ENCODE measurements around the gene BCL2L11. TPM values are rescaled to one million over a fixed set of nuclear protein-coding genes. Genes with fewer than 3 reads are reported as not detected.

Gene BCL2L11
- total RNA-seq, 1 experiment from 2014 or later = 12.6 TPM

DNA sequence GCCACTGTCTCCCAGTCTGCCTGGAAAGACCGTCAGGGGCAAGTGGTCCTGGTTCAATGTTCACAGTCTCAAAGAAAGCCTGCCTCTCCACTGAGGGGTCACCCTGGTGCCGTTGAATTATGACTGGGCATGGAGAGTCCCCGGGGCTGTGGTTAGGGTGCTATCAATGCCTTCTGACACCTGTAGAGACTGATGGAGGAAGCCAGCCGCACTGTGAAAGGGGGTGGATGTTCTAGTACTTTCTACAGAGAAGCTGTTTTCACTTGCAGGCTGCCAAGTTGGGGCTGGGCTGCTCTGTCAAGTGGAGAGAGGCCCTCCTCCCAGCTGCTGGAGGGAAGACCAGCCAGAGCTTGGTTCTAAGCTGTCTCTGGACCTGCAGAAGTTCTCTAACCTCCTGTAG is 80.5 kb downstream of the BCL2L11 start:
- TF ChIP-seq EZH2 (IDR thresholded peaks at IDR 0.05; ENCODE audit: borderline replicate concordance, low read depth, low read length, poor library complexity, severe bottlenecking) = no peak
- TF ChIP-seq, protein P1, sequence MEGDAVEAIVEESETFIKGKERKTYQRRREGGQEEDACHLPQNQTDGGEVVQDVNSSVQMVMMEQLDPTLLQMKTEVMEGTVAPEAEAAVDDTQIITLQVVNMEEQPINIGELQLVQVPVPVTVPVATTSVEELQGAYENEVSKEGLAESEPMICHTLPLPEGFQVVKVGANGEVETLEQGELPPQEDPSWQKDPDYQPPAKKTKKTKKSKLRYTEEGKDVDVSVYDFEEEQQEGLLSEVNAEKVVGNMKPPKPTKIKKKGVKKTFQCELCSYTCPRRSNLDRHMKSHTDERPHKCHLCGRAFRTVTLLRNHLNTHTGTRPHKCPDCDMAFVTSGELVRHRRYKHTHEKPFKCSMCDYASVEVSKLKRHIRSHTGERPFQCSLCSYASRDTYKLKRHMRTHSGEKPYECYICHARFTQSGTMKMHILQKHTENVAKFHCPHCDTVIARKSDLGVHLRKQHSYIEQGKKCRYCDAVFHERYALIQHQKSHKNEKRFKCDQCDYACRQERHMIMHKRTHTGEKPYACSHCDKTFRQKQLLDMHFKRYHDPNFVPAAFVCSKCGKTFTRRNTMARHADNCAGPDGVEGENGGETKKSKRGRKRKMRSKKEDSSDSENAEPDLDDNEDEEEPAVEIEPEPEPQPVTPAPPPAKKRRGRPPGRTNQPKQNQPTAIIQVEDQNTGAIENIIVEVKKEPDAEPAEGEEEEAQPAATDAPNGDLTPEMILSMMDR (conservative IDR thresholded peaks at IDR 0.05; ENCODE audit: low read depth, low read length) = no peak
- intact Hi-C loops (cut with micrococcal nuclease; ENCODE audit: unreplicated experiment) = no loop called here
- Histone ChIP-seq H3K4me1 (ENCODE audit: insufficient read depth, low read length, poor library complexity, severe bottlenecking) (peaks cover 6% of the 10 kb centered on the region), H3K27ac (ENCODE audit: low read depth, low read length, poor library complexity, severe bottlenecking) (no peak overlapping the region), H3K9me3 (ENCODE audit: low read depth, low read length, poor library complexity, severe bottlenecking) (no peaks in the 10 kb centered on the region), H3K27me3 (replicated peaks; ENCODE audit: insufficient read depth, low read depth, low read length, poor library complexity) (no peaks in the 10 kb centered on the region), H3K36me3 (ENCODE audit: insufficient read depth, low read length, poor library complexity, severe bottlenecking) (no peaks in the 10 kb centered on the region), H3K4me3 (ENCODE audit: low read depth, low read length, poor library complexity, severe bottlenecking) (no peak overlapping the region)
- ChIA-PET POLR2A (ENCODE audit: low non-redundant PET) (no interaction called here), CTCF (no interaction called here)
- BruUV-seq (replicated peaks) = no TSS peak
- DNase-seq (ENCODE audit: low spot score) = no peak

DNA sequence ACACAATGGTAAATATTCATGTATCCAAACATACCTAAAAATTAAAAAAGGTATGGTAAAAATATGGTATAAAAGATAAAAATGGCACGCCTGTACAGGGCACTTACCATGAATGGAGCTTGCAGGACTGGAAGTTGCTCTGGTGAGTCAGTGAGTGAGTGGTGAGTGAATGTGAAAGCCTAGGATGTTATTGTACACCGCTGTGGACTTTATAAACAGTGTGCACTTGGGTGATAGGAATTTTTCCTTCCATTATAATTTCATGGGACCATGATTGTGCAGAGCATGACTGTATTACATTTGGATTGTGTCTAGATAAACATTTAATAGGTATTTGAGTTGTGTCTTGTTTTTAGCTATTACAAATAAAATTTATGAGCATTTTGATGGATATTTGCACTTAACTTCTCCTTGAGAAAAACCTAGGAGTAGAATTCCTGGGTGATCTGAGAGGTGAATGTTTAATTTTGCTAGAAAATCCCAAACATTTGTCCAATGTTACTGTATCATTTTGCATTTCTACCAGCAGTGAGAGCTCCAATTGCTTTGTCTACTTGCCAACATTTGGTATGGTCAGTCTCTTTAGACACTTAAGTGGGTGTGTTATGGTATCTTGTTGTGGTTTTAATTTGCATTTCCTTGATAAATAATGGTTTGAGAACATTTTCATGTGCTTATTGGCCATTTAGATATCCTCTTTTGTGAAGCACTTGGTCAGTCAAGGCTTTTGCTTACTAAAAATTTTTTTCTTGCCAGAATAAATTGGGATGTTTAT is 81.7 kb downstream of the BCL2L11 start:
- no peak for DNase-seq (ENCODE audit: low spot score)
- POLR2A ChIA-PET (ENCODE audit: low non-redundant PET) = no interaction called here
- H3K27me3 ChIP-seq (replicated peaks; ENCODE audit: insufficient read depth, low read depth, low read length, poor library complexity) = no peaks in the 10 kb centered on the region
- TF ChIP-seq EZH2 (IDR thresholded peaks at IDR 0.05; ENCODE audit: borderline replicate concordance, low read depth, low read length, poor library complexity, severe bottlenecking) = no peak
- TF ChIP-seq, protein P1 (conservative IDR thresholded peaks at IDR 0.05; ENCODE audit: low read depth, low read length) = no peak
- peaks cover 6% of the 10 kb centered on the region for H3K4me1 ChIP-seq (ENCODE audit: insufficient read depth, low read length, poor library complexity, severe bottlenecking)
- CTCF ChIA-PET = no interaction called here
- no peaks in the 10 kb centered on the region for H3K9me3 ChIP-seq (ENCODE audit: low read depth, low read length, poor library complexity, severe bottlenecking)
- no peak overlapping the region for H3K27ac ChIP-seq (ENCODE audit: low read depth, low read length, poor library complexity, severe bottlenecking)
- intact Hi-C loops (cut with micrococcal nuclease; ENCODE audit: unreplicated experiment) = no loop called here
- no peaks in the 10 kb centered on the region for H3K36me3 ChIP-seq (ENCODE audit: insufficient read depth, low read length, poor library complexity, severe bottlenecking)
- BruUV-seq (replicated peaks) = no TSS peak
- no peak overlapping the region for H3K4me3 ChIP-seq (ENCODE audit: low read depth, low read length, poor library complexity, severe bottlenecking)

- Histone ChIP-seq H3K27me3 (replicated peaks; ENCODE audit: insufficient read depth, low read depth, low read length, poor library complexity) (no peaks in the 10 kb centered on the region), H3K9me3 (ENCODE audit: low read depth, low read length, poor library complexity, severe bottlenecking) (no peaks in the 10 kb centered on the region), H3K36me3 (ENCODE audit: insufficient read depth, low read length, poor library complexity, severe bottlenecking) (no peaks in the 10 kb centered on the region), H3K4me1 (ENCODE audit: insufficient read depth, low read length, poor library complexity, severe bottlenecking) (peaks cover 6% of the 10 kb centered on the region), H3K4me3 (ENCODE audit: low read depth, low read length, poor library complexity, severe bottlenecking) (no peak overlapping the region), H3K27ac (ENCODE audit: low read depth, low read length, poor library complexity, severe bottlenecking) (no peak overlapping the region)
- BruUV-seq (replicated peaks) = no TSS peak
- ChIA-PET POLR2A (ENCODE audit: low non-redundant PET) (no interaction called here), CTCF (no interaction called here)
- intact Hi-C loops (cut with micrococcal nuclease; ENCODE audit: unreplicated experiment) = no loop called here
- no peak for DNase-seq (ENCODE audit: low spot score)
- TF ChIP-seq, protein P1 (conservative IDR thresholded peaks at IDR 0.05; ENCODE audit: low read depth, low read length) = no peak
- TF ChIP-seq EZH2 (IDR thresholded peaks at IDR 0.05; ENCODE audit: borderline replicate concordance, low read depth, low read length, poor library complexity, severe bottlenecking) = no peak
Observed at GRCh38 chr2:111204706-111205105, 84.0 kb downstream of the BCL2L11 start.
